Lung (tissue), 12 donors: Measurements from ENCODE around the gene EPHB6. TPM values are rescaled to one million over a fixed set of nuclear protein-coding genes. Genes with fewer than 3 reads are reported as not detected.

Source experiments
- ATAC-seq: fragments of 200-7000 bp; cut with Tn5 transposase; one replicate; pipeline ENCODE4 v1.9.1; 2020; ENCODE audit warnings: moderate number of reproducible peaks; ENCODE audit not compliant: insufficient read depth, low FRiP score
- DNase-seq, 3 donors: peaks; one replicate each; pipeline ENCODE4 v3.0.0-alpha.2; 2013 to 2017
- H3K27ac ChIP-seq, 2 donors: one replicate each; pipeline ENCODE4 v1.5.1; 2013; ENCODE audit warnings: mild to moderate bottlenecking in 2 of 2, moderate library complexity in 2 of 2, control low read depth in 1 of 2, inconsistent platforms in 1 of 2, low read depth in 1 of 2, low read length in 1 of 2
- H3K27me3 ChIP-seq, 3 donors: one replicate each; pipeline ENCODE4 v1.5.1; 2013; ENCODE audit warnings: low read length in 2 of 3; ENCODE audit not compliant: control insufficient read depth in 3 of 3, insufficient read depth in 3 of 3
- H3K36me3 ChIP-seq, 4 donors: one replicate each; pipeline ENCODE4 v1.5.1; 2013; ENCODE audit warnings: low read length in 4 of 4, mild to moderate bottlenecking in 1 of 4, moderate library complexity in 1 of 4; ENCODE audit not compliant: control insufficient read depth in 4 of 4, insufficient read depth in 4 of 4
- H3K4me1 ChIP-seq, 5 donors: one replicate each; pipeline ENCODE4 v1.5.1; 2013; ENCODE audit warnings: low read length in 5 of 5, mild to moderate bottlenecking in 2 of 5, moderate library complexity in 1 of 5; ENCODE audit not compliant: control insufficient read depth in 5 of 5, insufficient read depth in 5 of 5
- H3K4me3 ChIP-seq: one replicate; pipeline ENCODE4 v1.5.1; 2013; ENCODE audit warnings: mild to moderate bottlenecking, control low read depth, moderate library complexity
- H3K9ac ChIP-seq, 2 donors: one replicate each; pipeline ENCODE4 v1.5.1; 2013; ENCODE audit warnings: low read length in 2 of 2, control low read depth in 1 of 2; ENCODE audit not compliant: insufficient read depth in 1 of 2
- H3K9me3 ChIP-seq, 4 donors: one replicate each; pipeline ENCODE4 v1.5.1; 2013; ENCODE audit warnings: low read length in 3 of 4, mild to moderate bottlenecking in 1 of 4, moderate library complexity in 1 of 4; ENCODE audit not compliant: control insufficient read depth in 4 of 4, insufficient read depth in 3 of 4
- WGBS, 2 donors: extraction: QIAGEN DNeasy Blood & Tissue Kit; methylation state at CpG; one replicate each; pipeline ENCODE4 v1.1.7; 2013; 5-methylcytosine and 5-hydroxymethylcytosine counted together
- polyA plus RNA-seq, 2 donors: library from polyadenylated mRNA; stranded (reverse); fragments of 200-250 nt; gene quantifications; one replicate each; pipeline ENCODE4 v1.2.1, GENCODE V29; 2013
- total RNA-seq, 2 donors: library from RNA; depleted of rRNA in 1 of 2; stranded (reverse); fragments of >200 nt in 1 of 2; gene quantifications; one replicate each; pipeline ENCODE4 v1.2.1, GENCODE V29; 2014 to 2021
- TF ChIP-seq, protein P1 (sequence below): IDR thresholded peaks from 2 replicates; pipeline ENCODE4 v1.5.1; 2012; ENCODE audit warnings: mild to moderate bottlenecking; ENCODE audit errors: control extremely low read depth, extremely low read depth
- donor health status: control.
- donor health status: control.
- donor health status: Bipolar disorder and iron deficiency.
- donor health status: healthy.
- donor health status: DM: yes; HTN: yes; CAD: no.

EPHB6 gene
- total and polyA plus RNA-seq, 4 donors, result 3.2 to 18.8 (median 13.5) TPM

DNA sequence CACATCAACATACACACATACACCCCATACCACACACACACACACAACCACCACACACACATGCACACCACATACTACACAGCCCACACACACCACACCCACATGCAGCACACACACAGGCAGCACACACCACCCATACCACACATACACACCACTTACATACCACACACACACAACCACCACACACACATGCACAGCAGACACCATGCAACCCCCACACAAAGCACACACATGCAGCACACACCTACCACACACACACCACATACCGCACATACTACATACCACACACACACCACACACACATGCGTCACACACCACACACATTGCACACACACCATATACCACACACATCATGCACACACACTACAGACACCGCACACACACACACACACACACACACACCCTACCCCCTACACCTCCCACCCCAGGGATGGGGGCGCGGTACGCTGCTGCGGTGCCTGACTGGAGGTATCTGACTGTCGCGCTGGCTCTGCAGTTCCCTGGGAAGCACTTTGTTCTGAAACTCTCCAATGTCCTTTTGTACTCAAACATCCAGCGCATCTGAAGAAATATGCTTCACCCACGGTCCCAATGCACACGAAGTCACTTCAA is 36.1 kb downstream of the EPHB6 start:
- 81 to 89% methylated on average over 12 of the region's 12 CpGs for WGBS, 2 donors
- Histone ChIP-seq H3K27me3 (no peaks in the 10 kb centered on the region), H3K4me3 (no peak overlapping the region), H3K36me3 (no peaks in the 10 kb centered on the region), H3K27ac (no peak overlapping the region), H3K9me3 (no peaks in the 10 kb centered on the region), H3K9ac (no peak overlapping the region), H3K4me1 (peaks cover 0 to 15% (median 0%) of the 10 kb centered on the region in 5 donors)
- DNase-seq (peak in 1 of 3 donors; percentile 10), ATAC-seq (no peak)
- TF ChIP-seq, protein P1, sequence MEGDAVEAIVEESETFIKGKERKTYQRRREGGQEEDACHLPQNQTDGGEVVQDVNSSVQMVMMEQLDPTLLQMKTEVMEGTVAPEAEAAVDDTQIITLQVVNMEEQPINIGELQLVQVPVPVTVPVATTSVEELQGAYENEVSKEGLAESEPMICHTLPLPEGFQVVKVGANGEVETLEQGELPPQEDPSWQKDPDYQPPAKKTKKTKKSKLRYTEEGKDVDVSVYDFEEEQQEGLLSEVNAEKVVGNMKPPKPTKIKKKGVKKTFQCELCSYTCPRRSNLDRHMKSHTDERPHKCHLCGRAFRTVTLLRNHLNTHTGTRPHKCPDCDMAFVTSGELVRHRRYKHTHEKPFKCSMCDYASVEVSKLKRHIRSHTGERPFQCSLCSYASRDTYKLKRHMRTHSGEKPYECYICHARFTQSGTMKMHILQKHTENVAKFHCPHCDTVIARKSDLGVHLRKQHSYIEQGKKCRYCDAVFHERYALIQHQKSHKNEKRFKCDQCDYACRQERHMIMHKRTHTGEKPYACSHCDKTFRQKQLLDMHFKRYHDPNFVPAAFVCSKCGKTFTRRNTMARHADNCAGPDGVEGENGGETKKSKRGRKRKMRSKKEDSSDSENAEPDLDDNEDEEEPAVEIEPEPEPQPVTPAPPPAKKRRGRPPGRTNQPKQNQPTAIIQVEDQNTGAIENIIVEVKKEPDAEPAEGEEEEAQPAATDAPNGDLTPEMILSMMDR, result no peak

DNA sequence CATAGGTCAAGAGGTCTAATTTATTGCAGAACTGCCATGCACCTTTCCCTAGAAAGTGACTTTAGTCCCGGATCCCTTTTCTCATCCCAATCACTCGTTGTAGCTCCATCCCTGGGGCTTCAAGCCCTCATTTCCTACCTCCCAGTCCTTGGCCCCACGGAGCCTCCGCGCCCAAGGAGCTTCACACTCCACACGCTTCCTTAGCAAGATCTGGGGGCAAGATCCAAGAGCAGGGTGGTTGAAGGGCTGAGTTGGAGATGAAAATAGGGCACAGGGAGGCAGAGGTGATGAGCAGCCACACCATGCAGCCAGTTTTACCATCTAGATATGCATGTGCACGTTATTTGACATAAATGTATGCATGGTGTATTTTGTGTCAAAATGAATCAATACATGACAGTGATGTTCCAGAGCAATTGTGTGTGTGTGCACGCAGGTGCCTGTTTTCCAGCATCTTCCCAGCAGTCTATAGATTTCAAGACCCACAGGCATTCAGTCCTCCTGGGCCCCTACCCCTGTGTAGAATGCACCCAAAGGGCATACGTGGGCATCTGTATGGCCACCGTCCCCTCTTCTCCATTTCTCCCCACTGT is 36.7 kb downstream of the EPHB6 start:
- 88 to 94% methylated on average over 10 of the region's 10 CpGs for WGBS, 2 donors
- no peak overlapping the region for H3K27ac ChIP-seq
- no peak overlapping the region for H3K9ac ChIP-seq
- ATAC-seq (no peak), DNase-seq (peak in 1 of 3 donors; percentile 1)
- no peaks in the 10 kb centered on the region for H3K36me3 ChIP-seq
- no peak overlapping the region for H3K4me3 ChIP-seq
- TF ChIP-seq, protein P1, result no peak
- H3K9me3 ChIP-seq, result no peaks in the 10 kb centered on the region
- H3K27me3 ChIP-seq, result no peaks in the 10 kb centered on the region
- peaks cover 0 to 15% (median 0%) of the 10 kb centered on the region in 5 donors for H3K4me1 ChIP-seq

DNA sequence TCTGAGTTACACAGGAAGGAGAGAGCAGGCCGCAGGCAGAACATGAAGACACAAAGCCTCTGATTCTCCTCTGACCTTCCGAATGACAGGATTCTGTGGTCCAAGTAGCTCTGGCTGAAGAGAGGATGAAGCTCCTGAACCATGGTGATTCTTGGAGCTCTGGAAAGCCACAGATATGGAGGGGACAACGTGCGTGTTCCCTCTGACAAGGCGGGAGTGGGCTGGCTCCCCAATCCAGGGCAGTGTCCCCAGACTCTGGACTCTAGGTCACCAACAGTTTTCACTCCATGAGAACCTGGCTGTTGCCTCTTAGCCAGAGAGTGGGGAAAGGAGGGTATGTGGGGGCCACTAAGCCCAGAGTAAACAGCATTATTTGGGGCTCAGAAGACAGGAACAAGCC is 38.1 kb downstream of the EPHB6 start:
- WGBS, 2 donors, result 85 to 95% methylated on average over 5 of the region's 5 CpGs
- TF ChIP-seq, protein P1, result no peak
- no peak for ATAC-seq

More for the DNA sequence above, 38.1 kb downstream of the EPHB6 start:
- peak in 1 of 3 donors; percentile 6 for DNase-seq
- Histone ChIP-seq H3K27me3 (no peaks in the 10 kb centered on the region), H3K4me3 (no peak overlapping the region), H3K36me3 (no peaks in the 10 kb centered on the region), H3K9ac (no peak overlapping the region), H3K4me1 (peaks cover 0 to 5% (median 0%) of the 10 kb centered on the region in 5 donors), H3K9me3 (no peaks in the 10 kb centered on the region), H3K27ac (no peak overlapping the region)
